GM18951 (cell line): ENCODE data around the gene POLR1A.

Experiments
- POLR2A ChIP-seq: IDR thresholded peaks from 4 replicates; pipeline ENCODE4 v1.6.1; 2011; ENCODE audit warnings: mild to moderate bottlenecking; ENCODE audit not compliant: insufficient read length, insufficient read depth; ENCODE audit errors: extremely low read depth
- in situ Hi-C: fragments of 300-500 bp; cut with MboI; formaldehyde crosslinking; loops from one replicate; pipeline ENCODE4 v1.12.0; 2022; ENCODE audit warnings: low sequenced_read_pairs, mixed read lengths, inconsistent platforms; ENCODE audit not compliant: unreplicated experiment

POLR1A gene

DNA sequence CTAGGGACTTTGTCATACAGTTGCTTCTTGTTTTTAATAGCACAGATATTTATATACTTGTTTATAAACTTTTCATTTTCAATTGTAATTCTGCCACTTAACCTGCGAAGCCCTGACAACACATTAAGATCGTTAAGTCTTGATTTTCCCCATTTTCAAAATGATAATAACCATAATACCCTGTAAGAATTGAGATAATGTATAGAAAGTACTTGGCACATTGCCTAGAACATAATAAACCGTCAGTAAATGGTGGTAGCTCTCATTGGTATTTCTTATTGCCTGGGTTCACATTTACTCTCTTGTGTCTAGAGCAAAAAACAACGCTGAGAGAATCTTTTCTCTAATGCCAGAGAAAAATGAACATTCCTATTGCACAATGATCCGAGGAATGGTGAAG lies 19.0 kb upstream of the POLR1A start:
- TF ChIP-seq POLR2A, result no peak
- in situ Hi-C loops, result no loop called here

DNA sequence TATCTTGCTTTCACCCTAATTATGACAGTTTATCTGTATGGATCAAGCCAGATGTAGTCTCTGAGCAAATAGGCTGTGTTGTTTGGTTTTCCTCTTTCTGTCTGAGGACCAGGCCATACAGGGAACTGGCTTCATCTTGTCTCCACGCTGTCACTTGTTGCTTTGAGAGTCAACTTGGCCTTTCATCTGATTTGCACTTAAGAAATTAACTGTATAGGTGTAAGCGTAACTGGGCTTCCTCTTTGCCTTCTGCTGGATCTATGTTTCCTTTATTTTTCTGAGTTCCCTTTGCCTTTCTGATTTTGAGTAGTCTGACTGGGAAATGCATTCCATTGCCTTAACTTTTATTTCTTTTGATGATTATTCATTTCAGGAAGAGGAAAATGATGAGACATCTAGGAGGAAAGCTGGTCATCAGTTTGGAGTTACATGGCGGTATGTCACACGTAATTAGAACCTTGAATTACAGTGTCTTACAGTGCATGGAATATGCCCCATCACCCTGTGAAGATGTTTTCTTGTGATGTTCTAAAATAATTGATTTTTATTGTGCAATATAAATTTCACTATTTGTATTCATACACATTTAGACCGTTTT lies 17.7 kb upstream of the POLR1A start:
- TF ChIP-seq POLR2A, result no peak
- in situ Hi-C loops, result no loop called here

DNA sequence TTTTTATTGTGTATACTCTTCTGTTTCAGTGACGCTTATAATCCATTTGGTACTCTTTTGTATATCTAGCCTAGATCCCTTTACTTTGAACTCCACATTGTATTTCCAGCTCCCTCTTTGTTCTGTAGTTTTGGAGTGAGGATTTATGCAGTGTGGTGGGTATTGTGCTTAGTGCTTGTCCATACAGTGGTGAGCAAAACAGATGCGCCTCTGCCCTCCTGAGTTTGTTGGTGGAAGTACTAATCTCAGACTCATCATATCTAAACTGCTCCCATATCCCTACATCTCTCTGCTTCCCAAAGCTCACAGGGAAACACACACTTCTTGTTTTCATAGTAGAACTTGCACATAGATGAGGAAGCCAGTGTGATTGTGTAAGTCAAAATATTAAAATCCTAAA lies 12.4 kb upstream of the POLR1A start:
- in situ Hi-C loops, result no loop called here
- no peak for TF ChIP-seq POLR2A

DNA sequence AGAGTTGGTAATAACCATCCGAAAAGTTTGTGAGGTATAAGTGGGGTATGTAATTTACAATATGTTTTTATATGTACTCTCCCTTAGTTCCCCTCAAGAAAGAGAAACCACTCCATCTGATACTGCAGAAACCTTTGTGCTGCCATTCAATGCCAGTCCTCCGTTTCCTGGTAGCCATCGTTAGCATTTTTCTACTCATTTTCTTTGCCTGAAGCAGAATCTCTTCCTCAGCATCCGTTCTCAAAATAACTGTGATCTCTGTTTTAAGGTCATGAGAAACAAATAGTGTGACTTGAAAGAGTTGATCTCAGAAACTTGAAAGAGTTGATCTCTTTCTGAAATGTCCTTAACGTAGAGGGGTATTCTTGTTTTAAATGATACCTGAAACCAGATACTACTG lies 1.3 kb upstream of the POLR1A start:
- TF ChIP-seq POLR2A, result no peak
- in situ Hi-C loops, result no loop called here

DNA sequence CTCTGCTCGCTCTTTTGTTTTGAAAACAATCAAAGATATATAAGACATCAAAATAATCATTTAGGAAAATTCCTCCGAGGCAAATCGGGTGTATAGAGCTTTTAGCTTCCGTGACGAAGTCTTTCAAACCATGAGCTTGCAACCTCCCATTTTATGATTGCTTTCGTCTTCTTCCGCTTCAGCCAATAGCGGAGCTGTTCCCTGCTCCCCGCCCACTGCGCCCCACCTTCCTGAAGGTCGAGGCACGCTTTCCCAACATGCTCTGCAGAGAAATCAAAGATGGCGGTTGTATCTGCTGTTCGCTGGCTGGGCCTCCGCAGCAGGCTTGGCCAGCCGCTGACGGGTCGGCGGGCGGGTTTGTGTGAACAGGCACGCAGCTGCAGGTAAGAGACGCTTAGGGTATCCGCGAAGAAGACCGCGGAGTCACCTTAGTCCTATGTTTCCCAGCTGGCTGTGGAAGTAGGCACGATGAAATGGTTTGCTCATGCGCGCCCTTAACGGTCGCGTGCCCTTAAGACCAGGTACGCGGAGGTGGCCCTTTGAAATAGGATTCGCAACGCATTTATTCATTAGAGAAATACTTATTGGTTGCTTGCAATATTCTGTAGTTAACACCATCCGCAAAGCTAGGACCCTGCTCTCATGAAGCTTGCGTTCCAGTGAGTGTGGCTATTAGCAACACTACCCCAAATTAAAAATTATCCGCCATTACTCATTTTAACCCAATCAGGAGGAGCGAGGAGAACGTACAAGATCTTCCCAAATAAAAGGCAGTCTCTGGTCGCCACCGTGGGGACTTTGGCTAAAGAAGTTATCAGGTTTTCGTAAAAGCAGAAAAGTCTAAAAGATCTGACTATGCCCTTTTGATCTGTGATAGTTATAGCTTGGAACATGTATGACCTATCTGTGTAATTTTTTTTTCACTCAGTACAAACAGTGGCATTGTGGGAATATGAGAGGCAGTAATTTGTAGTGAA lies 571 bp upstream of the POLR1A start, which contains the start of gene PTCD3:
Gene PTCD3 (plus strand): TSS at position 267 of the 977 bp plus-strand sequence. CDS start 13 bp downstream, at position 280.
- peak; percentile 94 for TF ChIP-seq POLR2A

DNA sequence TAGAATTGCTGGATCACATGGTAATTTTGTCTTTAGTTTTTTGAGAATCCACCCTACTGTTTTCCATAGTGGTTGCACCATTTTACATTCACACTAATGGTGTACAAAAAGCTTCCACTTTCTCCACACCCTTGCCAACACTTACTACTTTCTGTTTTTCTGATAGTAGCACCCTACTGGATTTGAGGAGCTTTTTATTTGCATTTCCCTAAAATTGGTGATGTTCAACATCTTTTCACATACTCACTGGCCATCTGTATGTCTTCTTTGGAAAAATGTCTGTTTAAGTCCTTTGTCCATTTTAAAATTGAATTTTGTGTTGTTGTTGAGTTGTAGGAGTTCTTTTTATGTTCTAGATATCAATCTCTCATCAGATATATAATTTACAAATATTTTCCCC lies 3.5 kb downstream of the POLR1A start:
- no peak for TF ChIP-seq POLR2A
- in situ Hi-C loops, result no loop called here

More for the DNA sequence above, 571 bp upstream of the POLR1A start, which contains the start of gene PTCD3:
- in situ Hi-C loops, result no loop called here

DNA sequence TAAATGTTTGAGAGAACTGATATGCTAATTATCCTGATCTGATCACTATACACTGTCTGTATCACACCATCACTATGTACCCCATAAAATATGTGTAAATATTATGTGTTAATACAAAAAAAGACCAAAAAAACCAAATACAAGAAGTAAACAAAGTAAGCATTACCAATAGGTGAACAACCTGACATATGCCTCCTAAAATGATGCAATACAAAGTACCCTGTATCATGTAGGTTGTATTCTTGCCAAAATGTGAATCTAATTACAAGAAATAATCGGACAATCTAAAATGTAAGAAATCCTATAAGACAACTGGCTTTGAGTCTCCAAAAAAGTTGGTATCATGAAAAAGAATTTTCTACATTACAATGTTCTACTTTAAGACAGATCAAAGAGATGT lies 7.8 kb downstream of the POLR1A start:
- in situ Hi-C loops, result no loop called here
- TF ChIP-seq POLR2A, result no peak

DNA sequence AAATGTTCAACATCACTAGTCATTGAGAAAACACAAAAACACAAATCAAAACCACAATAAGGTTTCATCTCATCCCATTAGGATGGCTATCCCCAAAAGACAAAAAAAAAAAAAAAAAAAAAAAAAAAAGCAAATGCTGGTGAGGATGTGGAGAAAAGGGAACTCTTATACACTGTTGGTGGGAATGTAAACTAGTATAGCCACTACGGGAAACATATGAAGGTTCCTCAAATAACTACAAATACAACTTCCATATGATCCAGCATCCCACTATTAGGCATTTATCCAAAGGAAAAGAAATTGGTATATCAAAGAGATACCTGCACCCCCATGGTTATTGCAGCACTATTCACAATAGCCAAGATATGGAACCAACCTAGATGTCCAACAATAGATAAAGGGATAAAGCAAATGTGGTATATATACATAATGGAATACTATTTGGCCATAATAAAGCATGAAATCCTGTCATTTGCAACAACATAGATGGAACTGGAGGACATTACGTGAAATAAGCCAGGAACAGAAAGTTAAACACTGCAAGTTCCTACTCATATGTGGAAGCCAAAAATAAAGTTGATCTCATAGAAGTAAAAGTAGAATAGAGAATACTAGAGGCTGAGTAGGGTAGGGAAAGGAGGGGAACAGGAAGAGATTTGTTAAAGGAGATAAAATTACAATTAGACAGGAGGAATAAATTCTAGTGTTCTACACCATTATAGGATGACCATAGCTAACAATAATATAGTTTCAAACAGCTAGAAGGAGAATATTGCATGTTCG lies 8.4 kb downstream of the POLR1A start:
- no peak for TF ChIP-seq POLR2A
- in situ Hi-C loops, result no loop called here

DNA sequence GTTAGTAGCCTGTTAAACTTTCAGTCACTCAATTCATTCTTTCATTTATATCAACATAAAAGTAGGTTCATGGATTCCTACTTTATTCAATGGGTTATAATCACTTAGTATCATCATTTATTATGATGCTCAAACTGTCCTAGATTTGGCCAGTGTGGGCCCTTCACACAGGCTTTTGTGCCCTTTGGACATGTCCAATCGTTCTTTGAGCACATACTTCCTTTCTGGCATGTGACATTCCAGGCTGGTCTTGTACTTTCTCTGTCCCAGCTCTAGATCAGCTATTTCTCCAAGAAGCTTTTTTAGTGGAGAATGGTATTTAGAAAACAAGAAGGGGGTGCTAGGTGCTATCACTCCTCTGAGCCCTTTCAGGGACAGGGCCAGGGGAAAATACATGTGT lies 11.5 kb downstream of the POLR1A start:
- in situ Hi-C loops, result no loop called here
- no peak for TF ChIP-seq POLR2A

DNA sequence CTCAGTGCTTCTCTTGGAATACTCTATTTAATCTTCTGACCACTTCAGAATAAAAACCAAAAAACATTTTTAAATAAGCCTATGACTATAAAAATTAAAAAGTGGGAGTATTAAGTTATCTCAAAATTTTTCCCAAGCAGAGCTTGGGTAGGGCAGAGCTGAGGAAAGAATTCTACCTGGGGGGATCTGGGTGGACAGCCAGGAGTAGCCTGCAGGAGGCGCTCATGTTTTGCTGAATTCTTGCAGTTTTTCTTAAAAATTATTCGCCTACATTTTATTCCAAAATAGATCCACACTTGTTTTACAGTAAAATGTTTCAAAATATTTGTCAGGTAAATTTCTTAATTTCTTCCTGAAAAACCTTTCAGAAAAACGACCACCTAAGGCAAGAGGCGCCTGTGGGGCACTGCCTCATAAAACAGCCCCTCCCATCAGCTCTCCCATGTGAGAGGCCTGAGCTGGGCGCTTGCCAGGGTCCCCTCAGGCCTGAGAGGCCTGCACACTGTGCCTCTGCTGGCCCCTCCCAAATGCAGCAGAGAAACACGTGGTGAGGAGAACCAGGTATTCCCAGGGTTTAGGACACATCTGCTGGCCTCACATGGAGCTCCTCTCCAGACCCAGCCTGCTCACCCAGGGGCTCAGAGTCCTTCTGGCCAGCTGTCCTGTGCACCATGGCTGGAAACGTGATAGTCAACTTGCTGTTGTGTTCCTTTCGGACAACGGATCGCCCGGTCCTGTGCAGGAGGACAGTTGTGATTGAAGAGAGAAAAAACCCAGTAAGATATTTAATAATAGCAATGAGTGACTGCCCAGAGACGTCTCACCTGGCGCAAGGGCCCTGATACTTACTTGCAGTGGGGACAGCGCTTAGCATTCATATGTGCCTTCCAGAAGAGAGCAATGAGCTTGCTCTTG lies 17.5 kb downstream of the POLR1A start:
- no peak for TF ChIP-seq POLR2A
- in situ Hi-C loops, result no loop called here

DNA sequence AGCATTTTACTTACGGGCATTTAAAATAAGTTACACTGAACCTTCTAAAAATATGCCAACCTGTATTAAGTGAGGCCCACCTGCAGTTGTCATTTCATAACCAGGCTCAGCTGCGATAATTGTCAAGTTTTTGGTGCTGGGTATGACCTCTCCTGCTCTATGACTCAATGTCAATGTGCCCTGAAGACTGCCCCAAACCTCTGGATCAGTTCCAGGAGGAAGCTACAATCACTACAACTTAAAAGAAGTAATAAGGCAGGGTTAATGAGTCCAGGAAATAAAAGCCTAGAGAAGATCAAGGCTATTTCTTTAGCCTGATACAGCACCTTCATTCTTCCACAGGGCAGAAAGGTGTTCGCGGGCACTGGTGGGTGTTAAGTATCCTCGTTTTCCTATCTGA lies 22.9 kb downstream of the POLR1A start:
- in situ Hi-C loops, result no loop called here
- no peak for TF ChIP-seq POLR2A

DNA sequence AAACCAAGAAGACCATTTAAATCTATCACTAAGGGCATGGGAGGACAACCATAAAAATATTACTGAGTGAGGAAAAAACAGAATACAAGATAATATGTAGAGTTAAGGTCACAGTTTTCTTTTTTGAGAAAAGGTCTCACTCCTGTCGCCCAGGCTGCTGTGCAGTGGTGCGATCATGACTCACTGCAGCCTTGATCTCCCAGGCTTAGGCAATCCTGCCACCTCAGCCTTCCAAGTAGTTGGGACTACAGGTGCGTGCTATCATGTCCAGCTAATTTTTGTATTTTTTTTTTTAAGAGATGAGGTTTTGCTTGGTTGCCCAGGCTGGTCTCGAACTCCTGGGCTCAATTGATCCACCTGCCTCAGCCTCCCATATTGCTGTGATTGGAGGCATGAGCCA lies 24.0 kb downstream of the POLR1A start:
- no peak for TF ChIP-seq POLR2A
- in situ Hi-C loops, result no loop called here
